HepG2 (cell line): Measurements from ENCODE around the gene FBXO48. TPM values are rescaled to one million over a fixed set of nuclear protein-coding genes. Genes with fewer than 3 reads are reported as not detected.

ENCODE experiments used
- ATF7 ChIP-seq, 2 experiments: fragments of 450-650 bp in 1 of 2; sonication (generic) in 1 of 2; formaldehyde crosslinking in 1 of 2; IDR thresholded peaks; 2 replicates each; pipeline versions ENCODE4 v1.4.0 to v1.6.1; 2016 to 2020; ENCODE audit warnings: antibody characterized with exemption in 1 of 2, mild to moderate bottlenecking in 1 of 2, missing genetic modification reagents in 1 of 2
- EP300 ChIP-seq, 3 experiments: sonication (generic) in 1 of 3; formaldehyde crosslinking in 1 of 3; IDR thresholded peaks; 2 replicates each; pipeline versions ENCODE4 v1.5.1 to v1.6.1; 2011 to 2020; ENCODE audit warnings: low read depth in 2 of 3, low read length in 2 of 3, borderline replicate concordance in 1 of 3, improper control_type of control experiment in 1 of 3, mild to moderate bottlenecking in 1 of 3, missing genetic modification reagents in 1 of 3, moderate library complexity in 1 of 3
- ETV5 ChIP-seq: IDR thresholded peaks from 2 replicates; pipeline ENCODE4 v1.6.1; 2018; ENCODE audit warnings: missing biosample characterization, missing genetic modification reagents, inconsistent platforms, borderline replicate concordance
- FOXC1 ChIP-seq: sonication (generic); formaldehyde crosslinking; IDR thresholded peaks from 2 replicates; pipeline ENCODE4 v1.8.0; 2022; ENCODE audit warnings: mild to moderate bottlenecking, missing genetic modification reagents, borderline replicate concordance
- KDM2A ChIP-seq: sonication (generic); formaldehyde crosslinking; IDR thresholded peaks from 2 replicates; pipeline ENCODE4 v1.4.0; 2020; ENCODE audit warnings: low read depth, missing genetic modification reagents, borderline replicate concordance
- MAF1 ChIP-seq: sonication (generic); formaldehyde crosslinking; IDR thresholded peaks from 2 replicates; pipeline ENCODE4 v1.5.0; 2020; ENCODE audit warnings: missing genetic modification reagents, borderline replicate concordance
- MXD1 ChIP-seq: sonication (generic); formaldehyde crosslinking; IDR thresholded peaks from 2 replicates; pipeline ENCODE4 v1.4.0; 2020; ENCODE audit warnings: mild to moderate bottlenecking, missing genetic modification reagents
- RNF2 ChIP-seq: fragments of 450-650 bp; conservative IDR thresholded peaks from 2 replicates; pipeline ENCODE4 v1.6.1; 2016; ENCODE audit warnings: low read depth
- SRSF4 ChIP-seq: fragments of 200-400 bp; formaldehyde crosslinking; IDR thresholded peaks from one replicate; pipeline ENCODE4 v1.6.1; 2018; ENCODE audit warnings: mild to moderate bottlenecking, low read depth, low read length, moderate library complexity; ENCODE audit not compliant: poor library complexity, severe bottlenecking
- TGIF2 ChIP-seq: IDR thresholded peaks from 2 replicates; pipeline ENCODE4 v1.6.1; 2016; ENCODE audit warnings: control low read depth, missing compliant biosample characterization
- ZBED4 ChIP-seq: sonication (generic); formaldehyde crosslinking; IDR thresholded peaks from 2 replicates; pipeline ENCODE4 v1.4.0; 2020; ENCODE audit warnings: missing genetic modification reagents, borderline replicate concordance
- ZNF10 ChIP-seq: sonication (generic); formaldehyde crosslinking; IDR thresholded peaks from 2 replicates; pipeline ENCODE4 v1.4.0; 2020; ENCODE audit warnings: mild to moderate bottlenecking, low read depth, missing genetic modification reagents, borderline replicate concordance
- ZNF460 ChIP-seq: sonication (generic); formaldehyde crosslinking; IDR thresholded peaks from 2 replicates; pipeline ENCODE4 v1.5.1; 2020; ENCODE audit warnings: missing genetic modification reagents, mild to moderate bottlenecking, borderline replicate concordance
- ZNF83 ChIP-seq: sonication (generic); formaldehyde crosslinking; IDR thresholded peaks from 2 replicates; pipeline ENCODE4 v1.4.0; 2020; ENCODE audit warnings: missing genetic modification reagents, mild to moderate bottlenecking, borderline replicate concordance
- ZSCAN29 ChIP-seq: sonication (generic); formaldehyde crosslinking; conservative IDR thresholded peaks from 2 replicates; pipeline ENCODE4 v1.4.0; 2020; ENCODE audit warnings: mild to moderate bottlenecking, missing genetic modification reagents
- polyA plus RNA-seq, 8 experiments: library from polyadenylated mRNA; depleted of rRNA in 3 of 8; stranded (reverse) in 7 of 8; unstranded in 1 of 8; fragments of >200 nt; fragmentation: Illumina TruSeq in 4 of 8; extraction: Trizol in 4 of 8; gene quantifications; 2 replicates each; pipeline versions ENCODE4 v1.2.1 to v1.2.3, GENCODE V29; 2011 to 2016; ENCODE audit warnings: low read depth in 4 of 8, missing spikeins in 1 of 8, mixed read lengths in 1 of 8; ENCODE audit not compliant: insufficient read depth in 1 of 8
- total RNA-seq, 5 experiments: library from RNA; depleted of rRNA; stranded (reverse); fragments of >200 nt; fragmentation: Illumina TruSeq; extraction: Trizol; gene quantifications; 2 replicates each; pipeline ENCODE4 v1.2.3, GENCODE V29; 2016; ENCODE audit warnings: low read depth in 1 of 5
- TF ChIP-seq, protein P1 (sequence below): sonication (generic); formaldehyde crosslinking; conservative IDR thresholded peaks from 2 replicates; pipeline ENCODE4 v1.4.0; 2020; ENCODE audit warnings: missing genetic modification reagents
- TF ChIP-seq, protein P2 (sequence below): IDR thresholded peaks from 2 replicates; pipeline ENCODE4 v1.6.1; 2016; ENCODE audit warnings: mild to moderate bottlenecking

The FBXO48 gene
- total and polyA plus RNA-seq, 2 of the 13 experiments (the other 11 are each of a cell fraction or from before 2014, with no cell fraction given), result 0.42 to 1.1 TPM

GRCh38 chr2:68441179-68441993, 25.7 kb downstream of the FBXO48 start (continued):
- no peak for TF ChIP-seq ETV5
- TF ChIP-seq SRSF4, result no peak
- no peak for TF ChIP-seq TGIF2
- TF ChIP-seq, protein P1, sequence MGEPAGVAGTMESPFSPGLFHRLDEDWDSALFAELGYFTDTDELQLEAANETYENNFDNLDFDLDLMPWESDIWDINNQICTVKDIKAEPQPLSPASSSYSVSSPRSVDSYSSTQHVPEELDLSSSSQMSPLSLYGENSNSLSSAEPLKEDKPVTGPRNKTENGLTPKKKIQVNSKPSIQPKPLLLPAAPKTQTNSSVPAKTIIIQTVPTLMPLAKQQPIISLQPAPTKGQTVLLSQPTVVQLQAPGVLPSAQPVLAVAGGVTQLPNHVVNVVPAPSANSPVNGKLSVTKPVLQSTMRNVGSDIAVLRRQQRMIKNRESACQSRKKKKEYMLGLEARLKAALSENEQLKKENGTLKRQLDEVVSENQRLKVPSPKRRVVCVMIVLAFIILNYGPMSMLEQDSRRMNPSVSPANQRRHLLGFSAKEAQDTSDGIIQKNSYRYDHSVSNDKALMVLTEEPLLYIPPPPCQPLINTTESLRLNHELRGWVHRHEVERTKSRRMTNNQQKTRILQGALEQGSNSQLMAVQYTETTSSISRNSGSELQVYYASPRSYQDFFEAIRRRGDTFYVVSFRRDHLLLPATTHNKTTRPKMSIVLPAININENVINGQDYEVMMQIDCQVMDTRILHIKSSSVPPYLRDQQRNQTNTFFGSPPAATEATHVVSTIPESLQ (CRISPR knock-in tag), result no peak
- TF ChIP-seq EP300 (IDR thresholded peaks at IDR 0.05; ENCODE audit: low read depth in 2 of 2, low read length in 2 of 2), result no peak
- no peak for TF ChIP-seq EP300 (CRISPR knock-in tag; IDR thresholded peaks at IDR 0.05; ENCODE audit: borderline replicate concordance)
- TF ChIP-seq, protein P2, sequence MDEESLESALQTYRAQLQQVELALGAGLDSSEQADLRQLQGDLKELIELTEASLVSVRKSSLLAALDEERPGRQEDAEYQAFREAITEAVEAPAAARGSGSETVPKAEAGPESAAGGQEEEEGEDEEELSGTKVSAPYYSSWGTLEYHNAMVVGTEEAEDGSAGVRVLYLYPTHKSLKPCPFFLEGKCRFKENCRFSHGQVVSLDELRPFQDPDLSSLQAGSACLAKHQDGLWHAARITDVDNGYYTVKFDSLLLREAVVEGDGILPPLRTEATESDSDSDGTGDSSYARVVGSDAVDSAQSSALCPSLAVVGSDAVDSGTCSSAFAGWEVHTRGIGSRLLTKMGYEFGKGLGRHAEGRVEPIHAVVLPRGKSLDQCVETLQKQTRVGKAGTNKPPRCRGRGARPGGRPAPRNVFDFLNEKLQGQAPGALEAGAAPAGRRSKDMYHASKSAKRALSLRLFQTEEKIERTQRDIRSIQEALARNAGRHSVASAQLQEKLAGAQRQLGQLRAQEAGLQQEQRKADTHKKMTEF, result no peak
- TF ChIP-seq ATF7 (IDR thresholded peaks at IDR 0.05), result no peak
- no peak for TF ChIP-seq ATF7 (CRISPR knock-in tag; IDR thresholded peaks at IDR 0.05)
- TF ChIP-seq ZSCAN29, result no peak
- TF ChIP-seq ZNF460 (CRISPR knock-in tag), result no peak
- TF ChIP-seq MAF1 (CRISPR knock-in tag), result no peak
- no peak for TF ChIP-seq MXD1 (CRISPR knock-in tag)
- no peak for TF ChIP-seq KDM2A (CRISPR knock-in tag)
- TF ChIP-seq RNF2, result no peak
- no peak for TF ChIP-seq ZNF83
- TF ChIP-seq FOXC1 (CRISPR knock-in tag), result no peak
- no peak for TF ChIP-seq ZNF10 (CRISPR knock-in tag)
- no peak for TF ChIP-seq ZBED4 (CRISPR knock-in tag)
